IMR-90 (cell line): ENCODE measurements around the gene CCDC88C. TPM values are rescaled to one million over a fixed set of nuclear protein-coding genes. Genes with fewer than 3 reads are reported as not detected.

Source experiments
- ATAC-seq: fragments of 200-7000 bp; cut with Tn5 transposase; 2 replicates; pipeline ENCODE4 v1.9.1; 2020; ENCODE audit warnings: low read depth, mild to moderate bottlenecking, moderate library complexity
- BruUV-seq: library from RNA; stranded (reverse); fragments of 400-500 nt; replicated peaks from 2 replicates; lab custom pipeline; 2021; lab: Mats Ljungman, UMichigan
- CTCF ChIA-PET: fragments of 300-600 bp; formaldehyde crosslinking; extraction: SDS; loops from one replicate; lab custom pipeline; 2021; ENCODE audit warnings: antibody characterized with exemption; lab: Yijun Ruan, JAX
- POLR2A ChIA-PET: fragments of 300-600 bp; sonication (Branson Sonifier 250); formaldehyde crosslinking; loops from one replicate; lab custom pipeline; 2022; ENCODE audit warnings: antibody characterized with exemption; ENCODE audit not compliant: unreplicated experiment; lab: Charles Lee
- DNase-seq: peaks from one replicate; pipeline ENCODE4 v3.0.0; 2013
- H2AFZ ChIP-seq: replicated peaks from 2 replicates; pipeline ENCODE3; 2013; ENCODE audit warnings: low read length, mild to moderate bottlenecking; ENCODE audit not compliant: poor library complexity
- H2AK5ac ChIP-seq: 2 replicates; pipeline ENCODE4 v1.6.1; 2013; ENCODE audit warnings: low read depth, low read length, inconsistent platforms
- H2AK9ac ChIP-seq: replicated peaks from 2 replicates; pipeline ENCODE3; 2013; ENCODE audit warnings: mild to moderate bottlenecking, low read depth, low read length, moderate library complexity; ENCODE audit not compliant: poor library complexity
- H2BK120ac ChIP-seq: 2 replicates; pipeline ENCODE4 v1.6.1; 2013; ENCODE audit warnings: low read depth, low read length, inconsistent platforms
- H2BK15ac ChIP-seq: 3 replicates; pipeline ENCODE4 v1.6.1; 2013; ENCODE audit warnings: low read depth, low read length, inconsistent platforms
- H2BK20ac ChIP-seq: 2 replicates; pipeline ENCODE4 v1.6.1; 2013; ENCODE audit warnings: low read depth, mild to moderate bottlenecking, inconsistent platforms, low read length, moderate library complexity
- H2BK5ac ChIP-seq: 2 replicates; pipeline ENCODE4 v1.6.1; 2013; ENCODE audit warnings: mild to moderate bottlenecking, low read depth, low read length, inconsistent platforms; ENCODE audit not compliant: poor library complexity, severe bottlenecking
- H3K14ac ChIP-seq: replicated peaks from 2 replicates; pipeline ENCODE4 v1.6.1; 2013; ENCODE audit warnings: low read depth, low read length, inconsistent platforms
- H3K18ac ChIP-seq: 2 replicates; pipeline ENCODE4 v1.6.1; 2013; ENCODE audit warnings: low read depth, low read length, control low read depth
- H3K23ac ChIP-seq: 2 replicates; pipeline ENCODE4 v1.6.1; 2013; ENCODE audit warnings: low read depth, low read length, inconsistent platforms
- H3K27ac ChIP-seq: 2 replicates; pipeline ENCODE4 v1.5.1; 2013; ENCODE audit warnings: mild to moderate bottlenecking, control low read depth, low read length; ENCODE audit not compliant: insufficient read depth
- H3K27me3 ChIP-seq: 2 replicates; pipeline ENCODE4 v1.6.1; 2013; ENCODE audit warnings: low read length; ENCODE audit not compliant: control insufficient read depth, insufficient read depth
- H3K36me3 ChIP-seq: 2 replicates; pipeline ENCODE4 v1.6.1; 2013; ENCODE audit warnings: low read length, mixed read lengths; ENCODE audit not compliant: control insufficient read depth, insufficient read depth
- H3K4ac ChIP-seq: 2 replicates; pipeline ENCODE4 v1.6.1; 2013; ENCODE audit warnings: low read depth, low read length, inconsistent platforms
- H3K4me1 ChIP-seq: 2 replicates; pipeline ENCODE4 v1.6.1; 2013; ENCODE audit warnings: low read length, mixed read lengths; ENCODE audit not compliant: control insufficient read depth, insufficient read depth
- H3K4me2 ChIP-seq: 2 replicates; pipeline ENCODE4 v1.6.1; 2013; ENCODE audit warnings: low read depth, mild to moderate bottlenecking, control low read depth, low read length, moderate library complexity
- H3K4me3 ChIP-seq: 2 replicates; pipeline ENCODE4 v1.5.1; 2013; ENCODE audit warnings: low read depth, mild to moderate bottlenecking, control low read depth, low read length, moderate library complexity; ENCODE audit not compliant: insufficient read depth
- H3K56ac ChIP-seq: 2 replicates; pipeline ENCODE4 v1.6.1; 2013; ENCODE audit warnings: low read length, inconsistent platforms; ENCODE audit not compliant: insufficient read depth; ENCODE audit errors: extremely low read depth
- H3K79me1 ChIP-seq, 2 experiments: 2 replicates each; pipeline ENCODE4 v1.6.1; 2013; ENCODE audit warnings: low read length in 2 of 2, inconsistent platforms in 1 of 2, low read depth in 1 of 2
- H3K9ac ChIP-seq: 2 replicates; pipeline ENCODE4 v1.6.1; 2013; ENCODE audit warnings: low read depth, low read length, control low read depth
- H3K9me1 ChIP-seq: 2 replicates; pipeline ENCODE4 v1.6.1; 2013; ENCODE audit warnings: low read length, inconsistent platforms; ENCODE audit not compliant: insufficient read depth
- H3K9me3 ChIP-seq: 2 replicates; pipeline ENCODE4 v1.6.1; 2013; ENCODE audit warnings: low read length; ENCODE audit not compliant: control insufficient read depth, insufficient read depth
- H4K20me1 ChIP-seq: 2 replicates; pipeline ENCODE4 v1.6.1; 2013; ENCODE audit warnings: low read length, inconsistent platforms; ENCODE audit not compliant: insufficient read depth
- H4K5ac ChIP-seq: 2 replicates; pipeline ENCODE4 v1.6.1; 2013; ENCODE audit warnings: mild to moderate bottlenecking, low read depth, low read length, control low read depth
- H4K8ac ChIP-seq, 2 experiments: 2 replicates each; pipeline ENCODE4 v1.6.1; 2013; ENCODE audit warnings: low read depth in 2 of 2, low read length in 2 of 2, control low read depth in 1 of 2, inconsistent platforms in 1 of 2
- H4K91ac ChIP-seq: 2 replicates; pipeline ENCODE4 v1.6.1; 2013; ENCODE audit warnings: low read depth, low read length, inconsistent platforms; ENCODE audit not compliant: insufficient read depth
- BHLHE40 ChIP-seq: fragments of 150-350 bp; IDR thresholded peaks from 2 replicates; pipeline ENCODE4 v1.6.1; 2016; ENCODE audit warnings: mild to moderate bottlenecking, low read depth, low read length
- CEBPB ChIP-seq: IDR thresholded peaks from 2 replicates; pipeline ENCODE4 v1.6.1; 2012; ENCODE audit warnings: low read depth, low read length, improper control_type of control experiment
- CHD1 ChIP-seq: IDR thresholded peaks from 2 replicates; pipeline ENCODE4 v1.6.1; 2012; ENCODE audit warnings: low read depth, low read length, improper control_type of control experiment
- FOS ChIP-seq: fragments of 150-350 bp; IDR thresholded peaks from 2 replicates; pipeline ENCODE4 v1.6.1; 2016; ENCODE audit warnings: low read depth, low read length
- MAFK ChIP-seq: IDR thresholded peaks from 2 replicates; pipeline ENCODE4 v1.6.1; 2012; ENCODE audit warnings: low read depth, low read length, improper control_type of control experiment
- MAZ ChIP-seq: IDR thresholded peaks from 2 replicates; pipeline ENCODE4 v1.6.1; 2012; ENCODE audit warnings: low read depth, mild to moderate bottlenecking, low read length, improper control_type of control experiment, moderate library complexity, borderline replicate concordance
- MXI1 ChIP-seq: IDR thresholded peaks from 2 replicates; pipeline ENCODE4 v1.6.1; 2012; ENCODE audit warnings: low read depth, mild to moderate bottlenecking, low read length, moderate library complexity, borderline replicate concordance
- NFE2L2 ChIP-seq: fragments of 150-350 bp; IDR thresholded peaks from 2 replicates; pipeline ENCODE4 v1.6.1; 2016; ENCODE audit warnings: low read depth, mild to moderate bottlenecking, low read length
- POLR2A ChIP-seq: IDR thresholded peaks from 2 replicates; pipeline ENCODE4 v1.6.1; 2012; ENCODE audit warnings: mild to moderate bottlenecking, low read depth, low read length
- RAD21 ChIP-seq: IDR thresholded peaks from 2 replicates; pipeline ENCODE4 v1.6.1; 2012; ENCODE audit warnings: low read length, improper control_type of control experiment
- RCOR1 ChIP-seq: IDR thresholded peaks from 2 replicates; pipeline ENCODE4 v1.6.1; 2012; ENCODE audit warnings: mild to moderate bottlenecking, low read length, improper control_type of control experiment; ENCODE audit not compliant: insufficient replicate concordance
- RFX5 ChIP-seq: IDR thresholded peaks from 2 replicates; pipeline ENCODE4 v1.8.0; 2012; ENCODE audit warnings: low read depth, mild to moderate bottlenecking, low read length, moderate library complexity
- SMC3 ChIP-seq: fragments of 150-350 bp; IDR thresholded peaks from 2 replicates; pipeline ENCODE4 v1.6.1; 2016; ENCODE audit warnings: low read depth, mild to moderate bottlenecking, antibody characterized with exemption, low read length, moderate library complexity
- WGBS, 2 experiments: methylation state at CpG; one replicate each; pipeline versions ENCODE4 v1.1.5 to v1.1.7; 2013; ENCODE audit warnings: missing lambda C conversion rate in 2 of 2; ENCODE audit not compliant: insufficient read length in 1 of 2; ENCODE audit errors: extremely low coverage in 2 of 2; 5-methylcytosine and 5-hydroxymethylcytosine counted together
- dilution Hi-C: fragments of 300-500 bp; cut with HindIII; formaldehyde crosslinking; loops from one replicate; pipeline ENCODE4 v1.14.3; 2018; ENCODE audit warnings: low sequenced_read_pairs; ENCODE audit not compliant: unreplicated experiment
- in situ Hi-C: fragments of 300-500 bp; cut with MboI; formaldehyde crosslinking; loops from 3 replicates; pipeline ENCODE4 v1.14.3; 2019; ENCODE audit warnings: low sequenced_read_pairs, inconsistent platforms, mixed read lengths
- intact Hi-C: fragments of 100-400 bp; cut with micrococcal nuclease; formaldehyde crosslinking; loops from 2 replicates; pipeline ENCODE4 v1.10.0; 2022
- polyA plus RNA-seq, 3 experiments: library from polyadenylated mRNA; depleted of rRNA; stranded (reverse); fragments of >200 nt; gene quantifications; 2 replicates each; pipeline ENCODE4 v1.2.3, GENCODE V29; 2012; ENCODE audit warnings: low replicate concordance in 1 of 3
- total RNA-seq: library from RNA; depleted of rRNA; stranded (reverse); fragments of >200 nt; gene quantifications from 2 replicates; pipeline ENCODE4 v1.2.3, GENCODE V29; 2012
- TF ChIP-seq, protein P1 (sequence below): fragments of 150-350 bp; IDR thresholded peaks from 2 replicates; pipeline ENCODE4 v1.6.1; 2017; ENCODE audit warnings: mild to moderate bottlenecking, antibody characterized with exemption, low read length, low read depth
- TF ChIP-seq, protein P2 (sequence below): conservative IDR thresholded peaks from 2 replicates; pipeline ENCODE4 v1.5.1; 2012; ENCODE audit warnings: mild to moderate bottlenecking, low read depth, low read length, improper control_type of control experiment
- TF ChIP-seq, protein P3 (sequence below): fragments of 150-350 bp; IDR thresholded peaks from 2 replicates; pipeline ENCODE4 v1.6.1; 2016; ENCODE audit warnings: low read depth, mild to moderate bottlenecking, low read length, moderate library complexity, borderline replicate concordance

CCDC88C gene
- total and polyA plus RNA-seq, 2 of the 4 experiments (the other 2 are of a cell fraction) = 0.17 to 0.18 TPM

DNA sequence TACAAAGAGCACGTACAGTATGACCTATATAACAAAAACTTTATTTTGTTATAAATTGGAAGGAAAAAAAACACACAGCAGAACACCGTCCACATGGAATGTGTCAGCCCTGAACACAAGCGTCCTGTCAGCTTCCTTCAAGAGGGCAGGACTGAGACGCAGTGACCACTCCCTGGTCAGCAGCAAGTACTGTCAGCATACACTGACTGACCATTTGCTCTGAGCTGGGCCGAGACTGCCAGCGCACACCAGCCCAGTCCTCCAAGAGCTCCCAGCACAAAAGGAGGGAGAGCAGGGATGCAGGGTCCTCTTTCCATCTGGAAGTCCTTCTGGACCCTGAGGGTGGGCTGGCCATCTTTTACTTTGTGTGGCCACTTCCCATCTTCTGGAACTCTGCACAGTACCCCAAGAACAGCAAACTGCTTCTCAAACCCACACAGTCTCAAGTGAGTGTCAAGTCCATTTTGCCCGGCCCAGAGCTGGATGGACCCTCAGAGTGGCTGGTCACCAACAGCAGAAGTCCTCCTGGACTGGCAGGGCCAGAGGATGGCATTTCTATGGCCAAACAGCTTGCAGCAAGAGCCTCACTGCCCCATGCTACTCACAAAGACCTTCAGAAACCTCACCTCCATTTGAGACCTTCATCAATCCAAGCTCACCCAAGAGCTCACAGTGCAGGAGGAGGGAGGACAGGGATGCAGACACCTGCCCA is 11.7 kb downstream of the CCDC88C start:
- Histone ChIP-seq H3K23ac (no peak overlapping the region), H3K4me1 (no peaks in the 10 kb centered on the region), H2AFZ (no peak overlapping the region), H4K20me1 (no peaks in the 10 kb centered on the region), H3K4me3 (no peak overlapping the region), H3K14ac (no peak overlapping the region), H4K5ac (no peak overlapping the region), H2AK5ac (no peak overlapping the region), H3K56ac (no peak overlapping the region), H2BK15ac (no peak overlapping the region), H2BK120ac (no peak overlapping the region), H4K91ac (no peak overlapping the region), H4K8ac (no peak overlapping the region), H2BK20ac (no peak overlapping the region), H3K9me3 (no peaks in the 10 kb centered on the region), H2BK5ac (no peak overlapping the region), H3K9me1 (no peaks in the 10 kb centered on the region), H3K9ac (no peak overlapping the region), H3K4ac (no peak overlapping the region), H3K27me3 (peaks cover 11% of the 10 kb centered on the region; the same call in 1 of the 2 replicates), H3K79me1 (no peaks in the 10 kb centered on the region), H3K4me2 (no peak overlapping the region), H3K36me3 (no peaks in the 10 kb centered on the region), H2AK9ac (no peak overlapping the region), H3K27ac (no peak overlapping the region), H3K18ac (no peak overlapping the region)
- POLR2A ChIA-PET = no interaction called here
- CTCF ChIA-PET = interaction anchor here (1.1 kb wide), 1 partner anchor 9 kb away, joined by 4 read pairs; no protein-coding TSS in a partner anchor
- DNase-seq (no peak), ATAC-seq (no peak)
- intact Hi-C loops = no loop called here
- TF ChIP-seq, protein P1, sequence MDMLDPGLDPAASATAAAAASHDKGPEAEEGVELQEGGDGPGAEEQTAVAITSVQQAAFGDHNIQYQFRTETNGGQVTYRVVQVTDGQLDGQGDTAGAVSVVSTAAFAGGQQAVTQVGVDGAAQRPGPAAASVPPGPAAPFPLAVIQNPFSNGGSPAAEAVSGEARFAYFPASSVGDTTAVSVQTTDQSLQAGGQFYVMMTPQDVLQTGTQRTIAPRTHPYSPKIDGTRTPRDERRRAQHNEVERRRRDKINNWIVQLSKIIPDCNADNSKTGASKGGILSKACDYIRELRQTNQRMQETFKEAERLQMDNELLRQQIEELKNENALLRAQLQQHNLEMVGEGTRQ = no peak
- no peak for TF ChIP-seq CEBPB
- no peak for TF ChIP-seq BHLHE40
- TF ChIP-seq RCOR1 = no peak
- no peak for TF ChIP-seq CHD1
- no peak for TF ChIP-seq RFX5
- no peak for TF ChIP-seq MAFK
- TF ChIP-seq FOS = no peak
- TF ChIP-seq, protein P2, sequence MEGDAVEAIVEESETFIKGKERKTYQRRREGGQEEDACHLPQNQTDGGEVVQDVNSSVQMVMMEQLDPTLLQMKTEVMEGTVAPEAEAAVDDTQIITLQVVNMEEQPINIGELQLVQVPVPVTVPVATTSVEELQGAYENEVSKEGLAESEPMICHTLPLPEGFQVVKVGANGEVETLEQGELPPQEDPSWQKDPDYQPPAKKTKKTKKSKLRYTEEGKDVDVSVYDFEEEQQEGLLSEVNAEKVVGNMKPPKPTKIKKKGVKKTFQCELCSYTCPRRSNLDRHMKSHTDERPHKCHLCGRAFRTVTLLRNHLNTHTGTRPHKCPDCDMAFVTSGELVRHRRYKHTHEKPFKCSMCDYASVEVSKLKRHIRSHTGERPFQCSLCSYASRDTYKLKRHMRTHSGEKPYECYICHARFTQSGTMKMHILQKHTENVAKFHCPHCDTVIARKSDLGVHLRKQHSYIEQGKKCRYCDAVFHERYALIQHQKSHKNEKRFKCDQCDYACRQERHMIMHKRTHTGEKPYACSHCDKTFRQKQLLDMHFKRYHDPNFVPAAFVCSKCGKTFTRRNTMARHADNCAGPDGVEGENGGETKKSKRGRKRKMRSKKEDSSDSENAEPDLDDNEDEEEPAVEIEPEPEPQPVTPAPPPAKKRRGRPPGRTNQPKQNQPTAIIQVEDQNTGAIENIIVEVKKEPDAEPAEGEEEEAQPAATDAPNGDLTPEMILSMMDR = no peak
- TF ChIP-seq MXI1 = no peak
- no peak for TF ChIP-seq RAD21
- TF ChIP-seq, protein P3, sequence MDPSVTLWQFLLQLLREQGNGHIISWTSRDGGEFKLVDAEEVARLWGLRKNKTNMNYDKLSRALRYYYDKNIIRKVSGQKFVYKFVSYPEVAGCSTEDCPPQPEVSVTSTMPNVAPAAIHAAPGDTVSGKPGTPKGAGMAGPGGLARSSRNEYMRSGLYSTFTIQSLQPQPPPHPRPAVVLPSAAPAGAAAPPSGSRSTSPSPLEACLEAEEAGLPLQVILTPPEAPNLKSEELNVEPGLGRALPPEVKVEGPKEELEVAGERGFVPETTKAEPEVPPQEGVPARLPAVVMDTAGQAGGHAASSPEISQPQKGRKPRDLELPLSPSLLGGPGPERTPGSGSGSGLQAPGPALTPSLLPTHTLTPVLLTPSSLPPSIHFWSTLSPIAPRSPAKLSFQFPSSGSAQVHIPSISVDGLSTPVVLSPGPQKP = no peak
- no peak for TF ChIP-seq POLR2A
- no peak for TF ChIP-seq NFE2L2
- no peak for TF ChIP-seq MAZ
- TF ChIP-seq SMC3 = no peak
- in situ Hi-C loops = no loop called here
- dilution Hi-C loops = no loop called here
- WGBS, 2 experiments = 67% methylated on average over 3 of the region's 7 CpGs; no CpG with 5 or more reads in 1 of the 2 experiments
- BruUV-seq = no TSS peak
